OCI-LY1 (cell line): ENCODE data around the gene CDC34.

ENCODE experiments used
- H2AFZ ChIP-seq: fragments of 200-600 bp; sonication (generic), shearing (Covaris generic); 2 replicates; pipeline ENCODE4 v1.6.0; 2014; ENCODE audit warnings: antibody characterized with exemption, mild to moderate bottlenecking, low read length
- H3F3A ChIP-seq: fragments of 200-600 bp; sonication (generic), shearing (Covaris generic); 2 replicates; pipeline ENCODE4 v1.6.0; 2014; ENCODE audit warnings: mild to moderate bottlenecking, antibody characterized with exemption, low read length, moderate library complexity; ENCODE audit not compliant: insufficient read depth
- H3K27ac ChIP-seq: fragments of 200-600 bp; sonication (generic); 2 replicates; pipeline ENCODE4 v1.5.1; 2014; ENCODE audit warnings: low read length, mixed run types, mild to moderate bottlenecking, low read depth; ENCODE audit not compliant: poor library complexity, severe bottlenecking
- H3K27me3 ChIP-seq: fragments of 200-600 bp; sonication (generic); 2 replicates; pipeline ENCODE4 v1.6.0; 2014; ENCODE audit warnings: antibody characterized with exemption, mild to moderate bottlenecking, low read length, moderate library complexity; ENCODE audit not compliant: insufficient read depth
- H3K36me3 ChIP-seq: fragments of 200-600 bp; sonication (generic); 2 replicates; pipeline ENCODE4 v1.6.1; 2014; ENCODE audit warnings: mild to moderate bottlenecking, antibody characterized with exemption, low read length, moderate library complexity, mixed read lengths; ENCODE audit not compliant: insufficient read depth
- H3K4me1 ChIP-seq: fragments of 200-600 bp; sonication (generic); 2 replicates; pipeline ENCODE4 v1.5.1; 2014; ENCODE audit warnings: mild to moderate bottlenecking, low read length, moderate library complexity; ENCODE audit not compliant: insufficient read depth, severe bottlenecking
- H3K4me2 ChIP-seq: fragments of 200-600 bp; sonication (generic), shearing (Covaris generic); 2 replicates; pipeline ENCODE4 v1.6.1; 2014; ENCODE audit warnings: low read length
- H3K4me3 ChIP-seq: fragments of 200-600 bp; sonication (generic); 2 replicates; pipeline ENCODE4 v1.5.1; 2014; ENCODE audit warnings: low read length, low read depth, mild to moderate bottlenecking, mixed read lengths; ENCODE audit not compliant: poor library complexity, severe bottlenecking
- H3K79me2 ChIP-seq: fragments of 200-600 bp; shearing (Covaris generic); 2 replicates; pipeline ENCODE4 v1.6.1; 2016; ENCODE audit warnings: mixed run types, low read length, mixed read lengths; ENCODE audit not compliant: insufficient read depth
- H3K9ac ChIP-seq: fragments of 200-600 bp; sonication (generic), shearing (Covaris generic); 2 replicates; pipeline ENCODE4 v1.6.1; 2014; ENCODE audit warnings: mild to moderate bottlenecking, low read length, mixed read lengths
- H3K9me2 ChIP-seq: fragments of 200-600 bp; sonication (generic), shearing (Covaris generic); 2 replicates; pipeline ENCODE4 v1.6.1; 2014; ENCODE audit warnings: low read depth, mild to moderate bottlenecking, low read length, mixed read lengths
- H3K9me3 ChIP-seq: fragments of 200-600 bp; shearing (Covaris generic); 2 replicates; pipeline ENCODE4 v1.6.1; 2014; ENCODE audit warnings: low read length, mixed read lengths
- H4K20me1 ChIP-seq: fragments of 200-600 bp; sonication (generic), shearing (Covaris generic); 2 replicates; pipeline ENCODE4 v1.6.0; 2016; ENCODE audit warnings: mild to moderate bottlenecking, low read length; ENCODE audit not compliant: insufficient read depth
- EZH2 ChIP-seq: fragments of 200-600 bp; sonication (generic), shearing (Covaris generic); IDR thresholded peaks from 2 replicates; pipeline ENCODE4 v1.8.0; 2017; ENCODE audit warnings: borderline replicate concordance, mixed run types, mild to moderate bottlenecking, antibody characterized with exemption, low read length, moderate library complexity, mixed read lengths
- TF ChIP-seq, protein P1 (sequence below): fragments of 200-600 bp; sonication (generic), shearing (Covaris generic); IDR thresholded peaks from 2 replicates; pipeline ENCODE4 v1.5.1; 2017; ENCODE audit warnings: mild to moderate bottlenecking, antibody characterized with exemption, low read length, moderate library complexity, mixed read lengths

Gene CDC34

GRCh38 chr19:570937-571565, 39.5 kb downstream of the CDC34 start:
- Histone ChIP-seq H3K9me2 (no peaks in the 10 kb centered on the region), H4K20me1 (no peaks in the 10 kb centered on the region), H3K4me2 (peak overlapping the region; percentile 94), H3K79me2 (peaks cover 27% of the 10 kb centered on the region), H3K27ac (peak overlapping the region; percentile 100), H3F3A (peaks cover 7% of the 10 kb centered on the region; the same call in 1 of the 2 replicates), H3K27me3 (no peaks in the 10 kb centered on the region), H3K9me3 (no peaks in the 10 kb centered on the region), H3K4me1 (peaks cover 32% of the 10 kb centered on the region), H3K4me3 (peak overlapping the region; percentile 79), H2AFZ (no peak overlapping the region), H3K9ac (peak overlapping the region; percentile 94), H3K36me3 (no peaks in the 10 kb centered on the region; the same call in 1 of the 2 replicates)
- TF ChIP-seq, protein P1, sequence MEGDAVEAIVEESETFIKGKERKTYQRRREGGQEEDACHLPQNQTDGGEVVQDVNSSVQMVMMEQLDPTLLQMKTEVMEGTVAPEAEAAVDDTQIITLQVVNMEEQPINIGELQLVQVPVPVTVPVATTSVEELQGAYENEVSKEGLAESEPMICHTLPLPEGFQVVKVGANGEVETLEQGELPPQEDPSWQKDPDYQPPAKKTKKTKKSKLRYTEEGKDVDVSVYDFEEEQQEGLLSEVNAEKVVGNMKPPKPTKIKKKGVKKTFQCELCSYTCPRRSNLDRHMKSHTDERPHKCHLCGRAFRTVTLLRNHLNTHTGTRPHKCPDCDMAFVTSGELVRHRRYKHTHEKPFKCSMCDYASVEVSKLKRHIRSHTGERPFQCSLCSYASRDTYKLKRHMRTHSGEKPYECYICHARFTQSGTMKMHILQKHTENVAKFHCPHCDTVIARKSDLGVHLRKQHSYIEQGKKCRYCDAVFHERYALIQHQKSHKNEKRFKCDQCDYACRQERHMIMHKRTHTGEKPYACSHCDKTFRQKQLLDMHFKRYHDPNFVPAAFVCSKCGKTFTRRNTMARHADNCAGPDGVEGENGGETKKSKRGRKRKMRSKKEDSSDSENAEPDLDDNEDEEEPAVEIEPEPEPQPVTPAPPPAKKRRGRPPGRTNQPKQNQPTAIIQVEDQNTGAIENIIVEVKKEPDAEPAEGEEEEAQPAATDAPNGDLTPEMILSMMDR = no peak
- TF ChIP-seq EZH2 = no peak

- Histone ChIP-seq H4K20me1 (no peaks in the 10 kb centered on the region), H3K9ac (peak overlapping the region; percentile 94), H3K27ac (peak overlapping the region; percentile 100), H3K9me3 (no peaks in the 10 kb centered on the region), H3F3A (peaks cover 7% of the 10 kb centered on the region; the same call in 1 of the 2 replicates), H3K4me2 (peak overlapping the region; percentile 94), H3K9me2 (no peaks in the 10 kb centered on the region), H3K4me3 (peak overlapping the region; percentile 79), H3K27me3 (no peaks in the 10 kb centered on the region), H2AFZ (no peak overlapping the region), H3K4me1 (peaks cover 32% of the 10 kb centered on the region), H3K36me3 (no peaks in the 10 kb centered on the region; the same call in 1 of the 2 replicates), H3K79me2 (peaks cover 32% of the 10 kb centered on the region)
- TF ChIP-seq, protein P1 = no peak
- no peak for TF ChIP-seq EZH2
These were observed 40.0 kb downstream of the CDC34 start for GRCh38 chr19:571566-571974.

DNA sequence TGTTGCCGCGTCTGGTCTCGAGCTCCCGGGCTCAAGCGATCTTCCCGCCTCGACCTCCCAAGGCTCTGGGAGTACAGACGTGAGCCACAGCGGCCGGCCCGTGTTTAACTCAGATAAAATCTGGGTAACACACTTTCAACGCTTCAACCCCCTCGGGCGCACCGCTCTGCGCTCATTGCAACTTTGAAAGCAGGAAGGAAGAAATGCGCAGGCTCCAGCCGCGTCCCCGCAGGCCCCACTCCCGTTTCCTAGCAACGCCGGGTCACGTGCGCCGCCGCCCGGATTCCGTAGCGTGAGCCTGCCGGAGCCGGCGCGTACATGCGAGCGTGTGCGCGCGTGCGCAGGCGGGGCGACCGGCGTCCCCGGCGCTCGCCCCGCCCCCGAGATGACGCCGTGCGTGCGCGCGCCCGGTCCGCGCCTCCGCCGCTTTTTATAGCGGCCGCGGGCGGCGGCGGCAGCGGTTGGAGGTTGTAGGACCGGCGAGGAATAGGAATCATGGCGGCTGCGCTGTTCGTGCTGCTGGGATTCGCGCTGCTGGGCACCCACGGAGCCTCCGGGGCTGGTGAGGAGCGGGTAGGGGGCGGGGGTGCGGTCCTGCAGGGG, 40.7 kb downstream of the CDC34 start, which contains the start of gene BSG:
Gene BSG (plus strand): TSS at position 457 of the 603 bp plus-strand sequence. CDS start 39 bp downstream, at position 496.
- H3K36me3 ChIP-seq = no peaks in the 10 kb centered on the region; the same call in 1 of the 2 replicates
- no peaks in the 10 kb centered on the region for H3K27me3 ChIP-seq
- peaks cover 7% of the 10 kb centered on the region; the same call in 1 of the 2 replicates for H3F3A ChIP-seq
- peaks cover 39% of the 10 kb centered on the region for H3K79me2 ChIP-seq
- H3K4me1 ChIP-seq = peaks cover 32% of the 10 kb centered on the region
- no peaks in the 10 kb centered on the region for H4K20me1 ChIP-seq
- H3K9me3 ChIP-seq = no peaks in the 10 kb centered on the region
- peak within 1 kb of the TSS; percentile 94 for H3K4me3 ChIP-seq
- H3K9me2 ChIP-seq = no peaks in the 10 kb centered on the region
- H2AFZ ChIP-seq = no peak within 1 kb of the TSS
- no peak for TF ChIP-seq EZH2
- TF ChIP-seq, protein P1 = no peak
- H3K4me2 ChIP-seq = peak within 1 kb of the TSS; percentile 94
- H3K27ac ChIP-seq = peak within 1 kb of the TSS; percentile 100
- H3K9ac ChIP-seq = peak within 1 kb of the TSS; percentile 96
